Endothelial cell (in vitro differentiated cells): Measurements from ENCODE around the gene LNX1. TPM values are rescaled to one million over a fixed set of nuclear protein-coding genes. Genes with fewer than 3 reads are reported as not detected.
A peak's percentile ranks its signal among the peaks of the same experiment; 100 is the strongest.

ENCODE experiments used
- DNase-seq: peaks from one replicate; pipeline ENCODE4 v3.0.0; 2021; ENCODE audit warnings: low spot score
- H3K27ac Mint-ChIP-seq: one replicate; pipeline ENCODE4 v1.8.0; 2021; ENCODE audit warnings: mixed read lengths, inconsistent platforms; ENCODE audit not compliant: unreplicated experiment
- H3K27me3 Mint-ChIP-seq: one replicate; pipeline ENCODE4 v1.8.0; 2021; ENCODE audit warnings: mild to moderate bottlenecking, moderate library complexity, mixed read lengths, inconsistent platforms; ENCODE audit not compliant: unreplicated experiment
- H3K36me3 Mint-ChIP-seq: one replicate; pipeline ENCODE4 v1.8.0; 2021; ENCODE audit warnings: mild to moderate bottlenecking, low read depth, mixed read lengths, inconsistent platforms; ENCODE audit not compliant: unreplicated experiment
- H3K4me1 Mint-ChIP-seq: one replicate; pipeline ENCODE4 v1.8.0; 2021; ENCODE audit warnings: mild to moderate bottlenecking, mixed read lengths, inconsistent platforms; ENCODE audit not compliant: unreplicated experiment
- H3K4me3 Mint-ChIP-seq: one replicate; pipeline ENCODE4 v1.8.0; 2021; ENCODE audit warnings: mild to moderate bottlenecking, mixed read lengths, inconsistent platforms; ENCODE audit not compliant: unreplicated experiment
- H3K9me3 Mint-ChIP-seq: one replicate; pipeline ENCODE4 v1.8.0; 2021; ENCODE audit warnings: mixed read lengths, inconsistent platforms; ENCODE audit not compliant: unreplicated experiment
- total RNA-seq: library from RNA; stranded (reverse); fragmentation: NEBNext Ultra II Directional; extraction: Animal tissue kit (Norgen Biotek cat#: 25700); gene quantifications from one replicate; pipeline ENCODE4 v1.2.1, GENCODE V29; 2021; ENCODE audit not compliant: unreplicated experiment
- TF ChIP-seq, protein P1 (sequence below): fragments of 200-600 bp; sonication (generic); IDR thresholded peaks from one replicate; pipeline ENCODE4 v1.5.0; 2021; ENCODE audit warnings: antibody characterized with exemption; ENCODE audit not compliant: unreplicated experiment

Gene LNX1
- total RNA-seq, 1 donor from 2014 or later: 25.7 TPM

DNA sequence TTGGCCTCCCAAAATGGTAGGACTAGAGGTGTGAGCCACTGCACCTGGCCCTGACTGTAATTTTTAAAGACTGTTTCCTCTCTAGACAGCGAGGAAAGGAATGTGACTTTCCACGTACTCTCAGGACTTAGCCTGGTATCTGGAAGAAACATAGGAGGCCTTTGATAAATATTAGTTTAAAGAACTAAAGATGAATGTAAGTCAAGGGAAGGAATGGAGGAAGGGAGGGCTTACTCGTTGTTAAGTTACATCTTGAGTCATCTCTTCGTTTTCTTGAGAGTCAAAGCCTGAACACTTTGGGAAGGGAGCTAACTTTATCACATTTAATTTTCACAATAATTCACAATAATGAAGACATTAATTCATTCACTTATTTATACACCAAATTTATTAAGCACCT is 7.2 kb upstream of the LNX1 start:
- Mint-ChIP-seq H3K4me1 (peaks cover 8% of the 10 kb centered on the region), H3K27ac (no peak overlapping the region), H3K27me3 (no peaks in the 10 kb centered on the region), H3K4me3 (no peak overlapping the region), H3K9me3 (no peaks in the 10 kb centered on the region), H3K36me3 (no peaks in the 10 kb centered on the region)
- no peak for DNase-seq
- TF ChIP-seq, protein P1, sequence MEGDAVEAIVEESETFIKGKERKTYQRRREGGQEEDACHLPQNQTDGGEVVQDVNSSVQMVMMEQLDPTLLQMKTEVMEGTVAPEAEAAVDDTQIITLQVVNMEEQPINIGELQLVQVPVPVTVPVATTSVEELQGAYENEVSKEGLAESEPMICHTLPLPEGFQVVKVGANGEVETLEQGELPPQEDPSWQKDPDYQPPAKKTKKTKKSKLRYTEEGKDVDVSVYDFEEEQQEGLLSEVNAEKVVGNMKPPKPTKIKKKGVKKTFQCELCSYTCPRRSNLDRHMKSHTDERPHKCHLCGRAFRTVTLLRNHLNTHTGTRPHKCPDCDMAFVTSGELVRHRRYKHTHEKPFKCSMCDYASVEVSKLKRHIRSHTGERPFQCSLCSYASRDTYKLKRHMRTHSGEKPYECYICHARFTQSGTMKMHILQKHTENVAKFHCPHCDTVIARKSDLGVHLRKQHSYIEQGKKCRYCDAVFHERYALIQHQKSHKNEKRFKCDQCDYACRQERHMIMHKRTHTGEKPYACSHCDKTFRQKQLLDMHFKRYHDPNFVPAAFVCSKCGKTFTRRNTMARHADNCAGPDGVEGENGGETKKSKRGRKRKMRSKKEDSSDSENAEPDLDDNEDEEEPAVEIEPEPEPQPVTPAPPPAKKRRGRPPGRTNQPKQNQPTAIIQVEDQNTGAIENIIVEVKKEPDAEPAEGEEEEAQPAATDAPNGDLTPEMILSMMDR: no peak

DNA sequence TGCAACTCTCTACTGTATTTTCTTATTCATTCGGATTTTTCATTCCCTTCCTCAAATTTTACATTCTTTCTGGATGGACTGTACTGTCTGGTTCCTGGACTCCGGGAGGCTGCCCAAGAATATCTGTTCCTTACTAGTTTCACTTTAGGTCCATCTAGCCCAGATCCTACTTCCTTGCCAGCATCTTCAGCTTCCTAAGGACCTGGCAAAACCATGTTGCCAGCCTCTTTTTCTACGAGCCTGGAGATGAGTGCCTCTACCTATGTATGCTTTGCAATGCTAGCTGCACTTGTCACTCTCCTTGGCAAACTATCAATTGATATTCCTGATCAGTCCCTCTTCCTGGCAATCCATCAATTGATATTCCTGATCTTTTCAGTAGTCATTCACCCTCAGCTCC is 5.6 kb upstream of the LNX1 start:
- Mint-ChIP-seq H3K9me3 (no peaks in the 10 kb centered on the region), H3K27me3 (no peaks in the 10 kb centered on the region), H3K36me3 (no peaks in the 10 kb centered on the region), H3K4me3 (no peak overlapping the region), H3K27ac (peak overlapping the region; percentile 34), H3K4me1 (peaks cover 20% of the 10 kb centered on the region)
- TF ChIP-seq, protein P1: no peak
- no peak for DNase-seq

DNA sequence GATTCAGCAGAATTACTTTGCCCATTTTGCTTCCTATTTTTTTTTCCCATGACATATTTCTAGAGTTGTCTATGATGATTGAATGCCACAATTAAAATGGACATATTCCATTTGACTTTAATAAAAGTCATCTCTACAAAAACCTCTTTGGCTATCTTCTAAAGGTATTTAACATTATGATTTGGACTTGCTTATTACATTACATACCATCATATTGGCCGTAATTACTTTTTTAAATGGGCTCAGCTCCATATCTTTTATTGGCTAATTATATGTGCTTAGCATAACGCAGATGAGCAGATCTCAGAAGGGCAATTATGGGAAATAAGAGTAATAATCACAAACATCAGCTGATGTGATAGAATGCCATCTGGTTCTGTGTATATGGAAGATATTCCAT is 4.5 kb upstream of the LNX1 start:
- Mint-ChIP-seq H3K4me1 (peaks cover 29% of the 10 kb centered on the region), H3K9me3 (no peaks in the 10 kb centered on the region), H3K27me3 (no peaks in the 10 kb centered on the region), H3K27ac (no peak overlapping the region), H3K4me3 (no peak overlapping the region), H3K36me3 (no peaks in the 10 kb centered on the region)
- TF ChIP-seq, protein P1: no peak
- DNase-seq: no peak

DNA sequence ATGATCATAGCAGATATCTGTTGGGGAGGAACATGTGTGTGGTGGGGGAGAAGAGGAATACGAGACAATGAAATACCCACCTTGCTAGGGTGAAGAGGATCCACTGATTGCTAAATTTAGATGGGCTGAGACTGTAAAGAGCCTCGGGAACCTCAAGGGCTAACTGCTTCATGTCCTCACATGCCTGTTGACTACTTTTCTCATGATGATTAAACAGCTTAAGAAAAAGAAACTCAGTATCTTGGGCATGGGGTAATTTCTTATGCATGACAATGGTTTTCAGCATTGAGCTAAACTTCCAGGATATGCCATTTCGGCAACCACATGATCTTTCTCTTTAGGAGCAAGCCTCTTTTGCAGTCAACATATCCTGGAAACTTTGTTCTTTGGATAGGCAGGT is 3.9 kb upstream of the LNX1 start:
- Mint-ChIP-seq H3K27me3 (peaks cover 4% of the 10 kb centered on the region), H3K9me3 (no peaks in the 10 kb centered on the region), H3K4me3 (no peak overlapping the region), H3K4me1 (peaks cover 35% of the 10 kb centered on the region), H3K27ac (no peak overlapping the region), H3K36me3 (no peaks in the 10 kb centered on the region)
- no peak for DNase-seq
- TF ChIP-seq, protein P1: no peak

DNA sequence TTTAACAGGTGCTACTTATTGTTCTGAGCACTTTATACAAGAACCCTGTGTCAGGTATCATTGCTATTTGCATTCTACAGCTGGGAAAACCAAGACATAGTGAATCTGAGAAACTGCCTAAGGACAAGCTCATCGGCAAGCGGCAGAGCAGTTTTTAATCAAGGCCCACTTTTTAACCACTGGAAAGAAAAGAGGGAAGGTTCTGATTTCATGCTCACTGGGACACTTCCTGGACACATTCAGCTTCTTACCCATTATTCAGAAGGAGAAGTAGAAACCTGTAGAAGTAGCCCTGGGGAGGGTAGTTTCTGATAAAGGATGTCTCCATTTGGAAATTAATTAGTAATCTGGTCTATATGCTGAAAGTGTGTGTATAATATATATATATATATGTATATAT is 2.5 kb upstream of the LNX1 start:
- no peaks in the 10 kb centered on the region for H3K9me3 Mint-ChIP-seq
- H3K36me3 Mint-ChIP-seq: no peaks in the 10 kb centered on the region
- no peak for DNase-seq
- no peak overlapping the region for H3K27ac Mint-ChIP-seq
- peaks cover 4% of the 10 kb centered on the region for H3K27me3 Mint-ChIP-seq
- TF ChIP-seq, protein P1: no peak
- no peak overlapping the region for H3K4me3 Mint-ChIP-seq
- H3K4me1 Mint-ChIP-seq: peaks cover 50% of the 10 kb centered on the region
